IPS-NIHi7 (cell line): ENCODE results near the gene TNN.
"Not testable (repeated sequence)": the region's sequence is repeated elsewhere in the genome, so short reads cannot be mapped to it uniquely, and the experiment has no call there.

ENCODE experiments used
- DNase-seq: peaks from one replicate; pipeline ENCODE4 v3.0.0; 2012; ENCODE audit warnings: mixed read lengths; ENCODE audit errors: extremely low spot score

The TNN gene

GRCh38 chr1:175070818-175071217 is 3.2 kb downstream of the TNN start:
- DNase-seq, result no peak

- DNase-seq, result no peak
These were observed 3.8 kb downstream of the TNN start for GRCh38 chr1:175071276-175071943.

GRCh38 chr1:175072099-175072951 is 4.7 kb downstream of the TNN start:
- peak; percentile 58 for DNase-seq

GRCh38 chr1:175073061-175073460 is 5.4 kb downstream of the TNN start:
- no peak for DNase-seq

- peak; percentile 59 for DNase-seq
These were observed 6.0 kb downstream of the TNN start for GRCh38 chr1:175073633-175074032.

- DNase-seq, result no peak
These were observed 8.2 kb downstream of the TNN start for GRCh38 chr1:175075572-175076568.

GRCh38 chr1:175077356-175078030 is 9.9 kb downstream of the TNN start:
- DNase-seq, result no peak

- DNase-seq, result no peak
These were observed 11.0 kb downstream of the TNN start for GRCh38 chr1:175078629-175079028.

- DNase-seq, result no peak
These were observed 11.7 kb downstream of the TNN start for GRCh38 chr1:175079338-175079737.

GRCh38 chr1:175080030-175080429 is 12.4 kb downstream of the TNN start:
- no peak for DNase-seq

- no peak for DNase-seq
These were observed 14.3 kb downstream of the TNN start for GRCh38 chr1:175081983-175082382.

- DNase-seq, result no peak
These were observed 20.9 kb downstream of the TNN start for GRCh38 chr1:175088525-175088951.

- no peak for DNase-seq
These were observed 21.6 kb downstream of the TNN start for GRCh38 chr1:175089136-175089718.

- no peak for DNase-seq
These were observed 23.1 kb downstream of the TNN start for GRCh38 chr1:175090780-175091179.

GRCh38 chr1:175094626-175095025 is 27.0 kb downstream of the TNN start:
- no peak for DNase-seq

- no peak for DNase-seq
These were observed 27.4 kb downstream of the TNN start for GRCh38 chr1:175095069-175095468.

GRCh38 chr1:175095978-175096607 is 28.5 kb downstream of the TNN start:
- no peak for DNase-seq

GRCh38 chr1:175097361-175097760 is 29.7 kb downstream of the TNN start:
- DNase-seq, result no peak

- no peak for DNase-seq
These were observed 32.3 kb downstream of the TNN start for GRCh38 chr1:175099916-175100315.

GRCh38 chr1:175102166-175102565 is 34.5 kb downstream of the TNN start:
- not testable (repeated sequence) for DNase-seq
